ENCODE measurements around the gene ZNF613. TPM values are rescaled to one million over a fixed set of nuclear protein-coding genes. Genes with fewer than 3 reads are reported as not detected.
A peak's percentile ranks its signal among the peaks of the same experiment; 100 is the strongest.
"Not testable (repeated sequence)": the region's sequence is repeated elsewhere in the genome, so short reads cannot be mapped to it uniquely, and the experiment has no call there.

Gene ZNF613
- total RNA-seq, 1 experiment from 2014 or later: 8.1 TPM

GRCh38 chr19:51980926-51981325 is 53.7 kb downstream of the ZNF613 start:
- in situ Hi-C loops (cut with HindIII; ENCODE audit: low pct_unique_long_range_greater_than_20kb, low sequenced_read_pairs); DNase-seq (ENCODE audit: low read depth, low spot score): not testable (repeated sequence)

GRCh38 chr19:51983361-51983760 is 56.1 kb downstream of the ZNF613 start:
- in situ Hi-C loops (cut with HindIII; ENCODE audit: low pct_unique_long_range_greater_than_20kb, low sequenced_read_pairs): no loop called here
- no peak for DNase-seq (ENCODE audit: low read depth, low spot score)

GRCh38 chr19:51986309-51987291 is 59.3 kb downstream of the ZNF613 start, which contains the start of gene ZNF350:
Gene ZNF350 (minus strand): TSS chr19:51986840. CDS start chr19:51974360, 12,480 bp downstream.
- in situ Hi-C loops (cut with HindIII; ENCODE audit: low pct_unique_long_range_greater_than_20kb, low sequenced_read_pairs): no loop called here
- DNase-seq (ENCODE audit: low read depth, low spot score): peak; percentile 93

GRCh38 chr19:51993422-51993821 is 66.2 kb downstream of the ZNF613 start:
- in situ Hi-C loops (cut with HindIII; ENCODE audit: low pct_unique_long_range_greater_than_20kb, low sequenced_read_pairs): no loop called here
- DNase-seq (ENCODE audit: low read depth, low spot score): no peak

- no peak for DNase-seq (ENCODE audit: low read depth, low spot score)
These were observed 66.9 kb downstream of the ZNF613 start for GRCh38 chr19:51994048-51994644.

More at GRCh38 chr19:51994048-51994644, 66.9 kb downstream of the ZNF613 start:
- in situ Hi-C loops (cut with HindIII; ENCODE audit: low pct_unique_long_range_greater_than_20kb, low sequenced_read_pairs): no loop called here

Other genes starting within 250 kb of the ZNF613 start
- 2.0 and 3.5 TPM in 2 replicates for gene SPACA6, start 234.1 kb upstream of the ZNF613 start, total RNA-seq (2014; rRNA removed; shearing (Covaris generic))
- not detected in 2 replicates for gene HAS1, start 203.5 kb upstream of the ZNF613 start, total RNA-seq (2014; rRNA removed; shearing (Covaris generic))
- gene FPR1, start 175.6 kb upstream of the ZNF613 start, total RNA-seq (2014; rRNA removed; shearing (Covaris generic)): not detected in 2 replicates
- gene FPR2, start 166.3 kb upstream of the ZNF613 start, total RNA-seq (2014; rRNA removed; shearing (Covaris generic)): not detected in 2 replicates
- not detected in 2 replicates for gene FPR3, start 132.3 kb upstream of the ZNF613 start, total RNA-seq (2014; rRNA removed; shearing (Covaris generic))
- gene ZNF577, start 39.5 kb upstream of the ZNF613 start, total RNA-seq (2014; rRNA removed; shearing (Covaris generic)): 5.7 and 6.2 TPM in 2 replicates
- 7.9 and 8.0 TPM in 2 replicates for gene ZNF649, start 22.5 kb upstream of the ZNF613 start, total RNA-seq (2014; rRNA removed; shearing (Covaris generic))
- 6.1 and 9.1 TPM in 2 replicates for gene ZNF350, start 59.4 kb downstream of the ZNF613 start, total RNA-seq (2014; rRNA removed; shearing (Covaris generic))
- 6.6 and 7.7 TPM in 2 replicates for gene ZNF615, start 80.7 kb downstream of the ZNF613 start, total RNA-seq (2014; rRNA removed; shearing (Covaris generic))
- gene ZNF614, start 100.9 kb downstream of the ZNF613 start, total RNA-seq (2014; rRNA removed; shearing (Covaris generic)): 7.7 and 9.0 TPM in 2 replicates
- gene ZNF432, start 121.4 kb downstream of the ZNF613 start, total RNA-seq (2014; rRNA removed; shearing (Covaris generic)): 3.6 and 4.5 TPM in 2 replicates
- 10.0 and 10.1 TPM in 2 replicates for gene ZNF841, start 168.3 kb downstream of the ZNF613 start, total RNA-seq (2014; rRNA removed; shearing (Covaris generic))
- 6.3 and 6.5 TPM in 2 replicates for gene ZNF616, start 212.5 kb downstream of the ZNF613 start, total RNA-seq (2014; rRNA removed; shearing (Covaris generic))
- gene ZNF836, start 244.1 kb downstream of the ZNF613 start, total RNA-seq (2014; rRNA removed; shearing (Covaris generic)): 2.2 and 4.6 TPM in 2 replicates